DMS153 treated with DMSO at 0.1 percent for 48 hours (cell line): ENCODE results near the gene KREMEN2.

ENCODE experiments used
- DNase-seq: peaks from one replicate; lab custom pipeline; 2025; ENCODE audit not compliant: unreplicated experiment; lab: John Stamatoyannopoulos, UW

KREMEN2 gene

DNA sequence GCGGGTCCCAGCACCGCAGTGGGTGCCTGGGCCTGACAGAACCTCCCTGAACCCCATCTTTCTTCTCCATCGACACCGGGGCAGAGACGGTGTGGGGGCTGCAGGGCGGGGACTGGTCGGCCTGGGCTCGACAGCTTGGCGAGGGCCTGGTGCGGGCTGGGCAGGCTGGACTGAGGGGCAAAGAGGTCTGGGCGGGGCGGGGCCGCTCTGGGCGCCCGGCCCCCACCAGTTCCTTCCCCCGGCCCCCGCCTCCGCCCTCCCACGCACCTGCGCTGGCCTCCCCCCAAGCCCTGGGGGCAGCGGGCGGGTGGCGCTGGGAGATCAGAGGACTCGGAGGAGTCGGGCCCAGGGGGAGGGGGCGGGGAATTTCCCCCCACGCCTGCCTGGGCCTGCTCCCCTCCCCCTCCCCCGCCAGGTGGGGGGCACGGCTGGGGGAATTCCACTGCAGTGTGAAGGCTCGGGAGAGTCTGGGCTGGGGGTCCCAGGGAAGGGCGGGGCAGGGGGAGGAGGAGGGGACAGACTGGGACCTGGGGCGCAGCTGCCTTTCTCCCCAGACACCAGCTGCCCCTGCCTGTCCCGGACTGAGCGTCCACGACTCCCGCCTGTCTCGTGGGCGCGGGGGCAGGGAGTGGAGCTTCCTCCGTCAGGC, 877 bp upstream of the KREMEN2 start:
- DNase-seq, result no peak

DNA sequence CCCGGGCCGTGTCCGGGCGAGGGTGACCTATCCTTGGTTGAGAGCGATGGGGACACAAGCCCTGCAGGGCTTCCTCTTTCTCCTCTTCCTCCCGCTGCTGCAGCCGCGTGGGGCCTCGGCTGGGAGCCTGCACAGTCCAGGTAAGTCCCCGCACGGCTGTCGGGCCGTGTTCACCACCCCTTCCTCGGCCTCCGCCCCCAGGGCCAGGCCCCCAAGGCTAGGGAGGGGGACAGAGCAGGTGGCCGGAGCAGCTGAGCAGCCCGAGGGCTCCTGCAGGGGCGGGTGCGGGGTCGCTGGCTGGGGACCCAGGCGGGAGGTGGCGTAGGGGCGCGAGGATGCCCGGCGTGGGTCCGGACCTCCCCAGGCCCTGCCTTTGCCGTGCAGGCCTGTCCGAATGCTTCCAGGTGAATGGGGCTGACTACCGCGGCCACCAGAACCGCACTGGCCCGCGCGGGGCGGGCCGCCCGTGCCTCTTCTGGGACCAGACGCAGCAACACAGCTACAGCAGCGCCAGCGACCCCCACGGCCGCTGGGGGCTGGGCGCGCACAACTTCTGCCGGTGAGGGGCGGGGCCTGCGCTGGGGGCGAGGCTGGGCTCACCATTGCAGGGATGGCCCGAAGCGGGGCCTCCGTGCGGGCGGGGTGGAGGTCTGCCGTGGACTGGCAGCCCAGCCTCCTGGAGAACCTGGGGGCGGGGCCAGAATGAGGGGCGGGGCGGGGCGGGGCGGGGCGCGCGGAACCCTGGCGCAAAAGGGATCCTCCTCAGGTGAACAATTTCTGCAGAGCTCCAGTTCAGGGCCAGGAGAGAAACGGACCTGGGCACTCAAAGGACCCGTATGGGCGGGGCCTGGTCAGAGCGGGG, 631 bp downstream of the KREMEN2 start:
- peak; percentile 24 for DNase-seq

DNA sequence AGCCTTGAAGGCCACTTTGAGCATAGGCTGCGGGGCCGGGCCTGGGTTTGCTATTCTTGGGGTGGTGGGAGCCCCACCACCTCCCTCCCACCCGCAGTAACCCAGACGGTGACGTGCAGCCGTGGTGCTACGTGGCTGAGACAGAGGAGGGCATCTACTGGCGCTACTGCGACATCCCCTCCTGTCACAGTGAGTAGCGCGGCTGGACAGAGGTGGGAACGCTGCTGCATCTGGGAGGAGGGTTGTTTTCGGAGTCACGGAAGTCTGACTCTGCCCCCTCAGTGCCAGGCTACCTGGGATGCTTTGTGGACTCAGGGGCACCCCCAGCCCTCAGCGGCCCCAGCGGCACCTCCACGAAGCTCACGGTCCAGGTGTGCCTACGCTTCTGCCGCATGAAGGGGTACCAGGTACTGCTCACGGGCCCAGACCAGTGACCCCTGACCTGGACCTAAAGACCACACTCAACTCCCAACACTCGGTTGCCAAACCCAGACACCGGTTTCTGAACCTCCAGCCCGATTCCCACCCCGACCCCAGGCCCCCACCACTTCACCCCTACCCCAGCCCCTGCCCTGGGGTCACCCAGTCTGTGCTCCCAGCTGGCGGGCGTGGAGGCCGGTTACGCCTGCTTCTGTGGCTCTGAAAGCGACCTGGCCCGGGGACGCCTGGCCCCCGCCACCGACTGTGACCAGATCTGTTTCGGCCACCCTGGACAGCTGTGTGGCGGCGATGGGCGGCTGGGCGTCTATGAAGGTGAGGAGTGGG, 2.1 kb downstream of the KREMEN2 start:
- no peak for DNase-seq

DNA sequence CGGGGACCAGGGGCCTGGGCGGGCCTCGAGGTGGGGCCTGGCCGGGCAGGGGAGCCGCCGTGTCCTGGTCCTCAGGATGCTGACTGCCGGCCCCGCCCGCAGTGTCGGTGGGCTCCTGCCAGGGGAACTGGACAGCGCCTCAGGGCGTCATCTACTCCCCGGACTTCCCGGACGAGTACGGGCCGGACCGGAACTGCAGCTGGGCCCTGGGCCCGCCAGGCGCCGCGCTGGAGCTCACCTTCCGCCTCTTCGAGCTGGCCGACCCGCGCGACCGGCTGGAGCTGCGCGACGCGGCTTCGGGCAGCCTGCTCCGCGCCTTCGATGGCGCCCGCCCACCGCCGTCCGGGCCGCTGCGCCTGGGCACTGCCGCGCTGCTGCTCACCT, 2.7 kb downstream of the KREMEN2 start:
- no peak for DNase-seq

DNA sequence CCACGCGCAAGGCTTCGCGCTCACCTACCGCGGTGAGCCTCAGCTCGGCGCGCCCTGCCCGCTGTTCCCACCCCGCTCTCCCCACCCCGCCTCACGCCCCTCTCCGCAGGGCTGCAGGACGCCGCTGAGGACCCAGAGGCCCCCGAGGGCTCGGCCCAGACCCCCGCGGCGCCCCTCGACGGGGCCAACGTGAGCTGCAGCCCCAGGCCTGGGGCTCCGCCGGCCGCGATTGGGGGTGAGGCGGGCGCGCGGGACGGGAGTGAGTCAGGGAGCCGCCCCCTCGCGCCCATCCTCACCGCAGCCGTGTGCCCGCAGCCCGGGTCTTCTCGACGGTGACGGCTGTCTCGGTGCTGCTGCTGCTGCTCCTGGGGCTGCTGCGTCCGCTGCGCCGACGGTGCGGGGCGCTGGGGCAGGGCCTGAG, 3.1 kb downstream of the KREMEN2 start:
- no peak for DNase-seq

DNA sequence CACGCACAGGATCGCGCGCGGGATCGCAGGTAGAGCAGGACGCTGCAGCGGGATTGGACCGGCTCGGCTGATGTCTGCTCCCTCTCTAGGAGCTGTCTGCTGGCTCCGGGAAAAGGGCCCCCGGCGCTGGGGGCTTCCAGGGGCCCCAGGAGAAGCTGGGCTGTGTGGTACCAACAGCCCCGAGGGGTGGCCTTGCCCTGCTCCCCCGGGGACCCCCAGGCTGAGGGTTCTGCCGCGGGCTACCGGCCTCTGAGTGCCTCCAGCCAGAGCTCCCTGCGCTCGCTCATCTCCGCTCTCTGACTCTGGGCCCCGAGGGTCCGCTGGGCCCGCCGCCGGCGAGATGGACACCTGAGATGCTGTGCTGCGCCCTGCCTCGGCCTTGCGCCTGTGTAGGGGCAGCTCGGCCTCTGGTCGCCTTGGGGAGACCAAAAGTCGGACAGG, 3.7 kb downstream of the KREMEN2 start:
- DNase-seq, result no peak

DNA sequence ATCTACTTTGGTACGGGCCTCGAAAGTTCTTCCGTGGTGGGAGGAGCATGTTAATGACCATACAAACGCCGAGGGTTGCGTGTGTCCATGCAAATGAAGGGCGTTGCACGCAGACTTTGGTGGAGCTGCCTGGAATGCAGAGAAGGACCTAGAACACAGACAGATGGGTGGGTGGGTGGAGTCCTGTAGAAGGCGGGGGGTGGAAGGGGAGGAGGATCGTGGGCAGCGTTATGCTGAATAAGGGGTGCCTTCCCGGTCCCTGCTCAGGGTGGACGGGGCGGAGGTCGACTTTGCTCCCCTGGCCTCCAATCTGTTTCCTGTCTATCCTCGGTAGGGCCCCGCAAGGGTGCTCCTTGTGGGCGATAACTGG, 4.3 kb downstream of the KREMEN2 start:
- peak; percentile 40 for DNase-seq

DNA sequence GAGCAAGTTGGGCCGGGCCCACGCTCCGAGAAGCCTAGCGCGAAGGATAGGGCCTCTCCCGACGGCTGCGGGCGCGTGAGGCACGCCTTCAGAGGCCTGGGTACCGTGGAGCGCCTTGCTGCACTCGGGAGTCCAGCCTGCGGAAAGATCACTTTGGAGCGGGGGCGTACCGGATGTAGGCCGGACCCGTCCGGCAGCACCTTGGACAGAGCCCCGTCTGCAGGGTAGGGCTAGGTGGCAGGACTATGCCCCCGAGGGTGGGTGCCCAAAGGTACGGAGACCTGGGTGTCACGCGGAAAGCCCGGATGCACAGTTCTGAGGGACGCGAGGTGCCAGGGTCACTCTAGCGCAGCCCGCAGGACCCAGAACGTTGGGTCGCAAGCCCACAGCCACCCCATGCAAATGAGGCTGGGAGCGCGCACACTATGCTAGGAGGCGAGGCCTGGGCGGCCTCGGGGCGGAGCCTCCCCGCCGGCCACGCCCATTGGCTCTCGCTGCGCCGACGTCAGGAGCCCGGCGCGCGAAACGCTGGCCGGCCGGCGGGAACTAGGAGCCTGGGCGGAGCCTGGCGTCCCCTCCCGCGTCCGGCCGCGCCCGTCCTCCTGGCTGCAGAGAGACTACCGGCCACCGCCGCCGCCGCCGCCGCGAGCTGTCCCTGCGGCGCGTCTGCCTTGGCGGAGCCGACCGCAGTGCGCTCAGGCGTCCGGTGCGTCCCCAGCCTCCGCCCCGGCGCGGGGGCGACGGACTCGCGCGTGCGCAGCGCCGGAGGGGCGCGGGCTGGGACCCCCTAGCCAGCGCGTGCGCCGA, 4.9 kb downstream of the KREMEN2 start, which contains the start of gene PAQR4:
PAQR4 (plus strand) TSS at position 611 of the 807 bp plus-strand sequence. CDS start 327 bp downstream, outside the sequence.
- DNase-seq, result peak; percentile 85

DNA sequence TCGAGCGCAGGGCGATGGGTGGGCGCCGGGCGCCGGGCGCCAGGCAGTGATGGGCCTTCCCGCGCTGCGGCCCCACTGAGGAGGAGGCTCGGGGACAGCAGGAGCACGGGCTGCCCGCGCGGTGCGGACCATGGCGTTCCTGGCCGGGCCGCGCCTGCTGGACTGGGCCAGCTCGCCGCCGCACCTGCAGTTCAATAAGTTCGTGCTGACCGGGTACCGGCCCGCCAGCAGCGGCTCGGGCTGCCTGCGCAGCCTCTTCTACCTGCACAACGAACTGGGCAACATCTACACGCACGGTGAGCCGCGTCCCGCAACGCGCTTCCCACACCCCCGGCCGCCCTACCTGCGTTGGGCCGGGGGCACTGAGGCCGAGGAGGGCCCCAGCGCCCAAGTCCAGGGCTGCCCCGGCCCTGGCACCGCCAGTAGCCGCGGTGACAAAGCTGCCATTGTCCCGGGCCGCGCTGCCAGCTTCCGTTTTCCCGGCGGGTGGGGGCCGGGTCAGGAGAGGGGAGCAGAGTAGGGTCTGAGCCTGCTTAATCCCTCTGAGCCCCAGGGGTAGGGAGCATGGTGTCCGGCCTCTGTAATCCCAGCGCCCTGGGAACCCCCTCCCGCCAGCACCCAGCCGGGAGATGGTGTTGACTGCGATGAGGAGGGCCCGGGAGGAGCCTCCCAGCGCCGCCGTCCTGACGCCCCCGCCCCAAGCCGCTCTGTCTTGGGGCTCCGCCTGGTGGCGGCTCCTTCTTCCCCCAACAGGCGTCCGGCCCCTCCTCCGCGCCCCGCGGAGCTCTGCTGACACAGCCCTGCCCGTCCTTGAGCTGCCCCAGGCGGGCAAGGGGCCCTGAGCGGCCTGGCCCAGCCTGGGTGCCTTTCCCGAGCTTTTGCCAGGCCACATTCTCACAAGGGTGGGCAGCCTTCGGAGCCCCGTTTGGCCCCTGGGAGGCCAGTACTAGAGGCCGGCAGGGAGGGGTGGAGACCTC, 5.8 kb downstream of the KREMEN2 start:
- DNase-seq, result peak; percentile 69

DNA sequence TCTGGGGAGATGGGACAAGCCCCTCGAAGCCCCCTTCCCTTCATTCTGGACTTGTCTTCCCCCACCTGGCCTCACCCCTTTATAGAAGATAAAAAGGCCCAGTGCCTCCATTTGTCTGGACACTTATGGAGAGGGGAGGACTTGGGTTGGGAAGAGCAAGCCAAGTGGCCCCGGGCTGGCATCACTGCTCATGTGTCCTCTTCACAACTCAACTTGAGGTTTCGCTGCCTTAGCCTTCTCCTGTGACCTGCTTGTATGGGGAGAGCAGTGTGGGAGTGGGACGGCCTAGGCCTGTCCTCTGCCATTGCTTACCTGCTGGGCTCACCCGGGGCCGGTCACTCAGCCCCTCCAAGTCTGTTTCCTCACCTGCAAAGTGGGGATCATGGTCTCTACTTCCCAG, 6.5 kb downstream of the KREMEN2 start:
- no peak for DNase-seq

DNA sequence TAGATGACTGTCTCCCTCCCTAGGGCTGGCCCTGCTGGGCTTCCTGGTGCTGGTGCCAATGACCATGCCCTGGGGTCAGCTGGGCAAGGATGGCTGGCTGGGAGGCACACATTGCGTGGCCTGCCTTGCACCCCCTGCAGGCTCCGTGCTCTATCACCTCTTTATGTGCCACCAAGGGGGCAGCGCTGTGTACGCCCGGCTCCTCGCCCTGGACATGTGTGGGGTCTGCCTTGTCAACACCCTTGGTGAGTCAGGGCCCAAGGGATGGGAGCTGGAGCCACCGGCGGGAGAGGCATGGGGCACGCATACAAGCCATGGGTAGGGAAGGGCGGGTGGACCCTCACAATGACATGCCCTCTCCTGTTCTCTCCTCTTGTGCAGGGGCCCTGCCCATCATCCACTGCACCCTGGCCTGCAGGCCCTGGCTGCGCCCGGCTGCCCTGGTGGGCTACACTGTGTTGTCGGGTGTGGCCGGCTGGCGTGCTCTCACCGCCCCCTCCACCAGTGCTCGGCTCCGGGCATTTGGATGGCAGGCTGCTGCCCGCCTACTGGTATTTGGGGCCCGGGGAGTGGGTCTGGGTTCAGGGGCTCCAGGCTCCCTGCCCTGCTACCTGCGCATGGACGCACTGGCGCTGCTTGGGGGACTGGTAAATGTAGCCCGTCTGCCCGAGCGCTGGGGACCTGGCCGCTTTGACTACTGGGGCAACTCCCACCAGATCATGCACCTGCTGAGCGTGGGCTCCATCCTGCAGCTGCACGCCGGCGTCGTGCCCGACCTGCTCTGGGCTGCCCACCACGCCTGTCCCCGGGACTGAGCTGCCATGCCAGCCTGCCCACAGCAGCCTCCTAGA, 7.3 kb downstream of the KREMEN2 start:
- DNase-seq, result no peak

DNA sequence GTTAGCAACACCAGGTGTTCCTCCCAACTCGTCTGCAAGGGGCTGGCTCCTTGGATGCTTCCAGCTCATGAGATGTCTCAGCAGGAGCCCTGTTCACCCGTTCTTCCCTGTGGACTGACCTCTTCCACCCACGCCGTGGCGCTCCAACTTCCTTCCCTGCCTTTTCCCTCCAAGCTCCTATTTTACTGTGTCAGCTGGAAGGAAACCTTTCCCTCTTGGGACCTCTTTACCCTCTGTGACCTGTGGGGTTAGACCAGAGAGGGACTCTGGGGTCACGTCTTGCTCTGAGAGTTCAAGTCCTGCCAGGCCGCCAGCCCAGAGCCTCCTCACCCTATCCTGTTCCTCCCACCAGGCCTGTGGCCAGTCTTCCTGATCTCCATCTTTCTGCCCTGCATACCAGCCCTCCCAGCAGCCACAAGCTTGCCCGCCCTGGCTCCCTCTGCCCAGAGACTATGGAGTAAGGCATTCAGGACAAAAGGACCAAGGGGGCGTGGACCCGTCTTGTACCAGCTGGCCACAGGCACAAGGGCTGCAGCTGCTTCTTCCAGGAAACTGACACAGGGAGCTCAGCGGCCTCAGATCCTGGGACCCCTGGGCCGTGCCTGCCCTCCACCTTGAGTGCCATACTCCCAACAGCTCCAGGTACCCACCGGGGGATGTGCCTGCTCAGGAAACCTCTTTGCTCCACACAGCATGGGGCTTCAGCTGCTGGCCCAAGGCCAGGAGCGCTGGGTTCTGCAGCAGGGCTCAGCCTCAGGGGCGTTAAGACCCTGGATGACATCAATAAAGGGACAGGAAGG, 8.1 kb downstream of the KREMEN2 start:
- no peak for DNase-seq

DNA sequence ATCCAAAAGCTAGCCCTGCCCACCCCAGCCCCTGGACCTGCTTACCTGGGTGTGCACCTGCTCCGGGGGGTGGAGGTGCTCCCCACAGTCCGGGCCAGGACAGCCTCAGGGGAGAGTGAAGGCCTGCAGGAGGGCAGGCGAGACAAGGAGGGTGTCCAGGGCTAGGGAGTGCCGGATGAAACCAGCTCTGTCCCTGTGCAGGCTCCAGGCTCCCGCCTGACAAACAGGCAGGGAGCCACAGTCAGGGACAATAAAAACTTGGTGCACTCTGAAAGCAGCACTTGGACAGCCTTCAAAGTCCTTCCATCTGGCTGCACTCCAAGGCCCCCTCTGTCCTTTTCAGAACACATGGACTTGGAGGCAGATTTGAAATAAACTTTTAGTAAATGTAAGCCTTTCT, 9.0 kb downstream of the KREMEN2 start:
- no peak for DNase-seq

DNA sequence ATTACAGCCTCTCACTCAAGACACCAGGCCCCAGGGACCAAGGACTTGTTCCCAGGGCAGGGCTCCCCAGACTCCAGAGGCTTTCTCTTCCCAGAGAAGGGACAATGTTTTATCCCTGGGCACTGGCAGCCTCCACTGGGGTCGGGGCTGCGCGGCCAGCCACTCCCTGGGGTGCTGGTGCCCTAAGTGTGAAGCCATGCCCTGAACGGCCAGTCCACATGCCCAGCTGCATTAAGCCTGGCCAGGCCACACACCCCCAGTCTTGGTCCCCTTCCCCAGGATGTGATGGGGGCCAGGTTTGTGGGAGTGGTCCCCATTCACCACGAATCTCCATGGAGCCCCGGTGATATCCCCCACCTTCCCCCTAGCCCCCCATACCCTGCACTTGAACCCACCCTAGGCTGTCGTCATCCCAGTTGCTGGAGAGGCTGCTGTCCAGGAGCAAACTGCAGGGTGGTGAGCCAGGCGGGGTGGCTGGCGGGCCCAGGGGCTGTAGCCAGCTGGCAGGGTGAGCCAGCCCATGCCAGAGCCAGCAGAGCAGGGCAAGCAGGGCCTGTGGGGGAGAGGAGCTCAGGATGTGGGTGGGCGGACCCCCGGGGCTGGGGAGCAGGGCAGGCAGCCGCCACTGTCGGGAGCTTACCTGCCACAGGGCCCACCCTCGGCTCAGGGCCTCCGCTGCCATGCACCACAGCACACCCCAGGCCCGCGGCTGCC, 9.7 kb downstream of the KREMEN2 start:
- no peak for DNase-seq

DNA sequence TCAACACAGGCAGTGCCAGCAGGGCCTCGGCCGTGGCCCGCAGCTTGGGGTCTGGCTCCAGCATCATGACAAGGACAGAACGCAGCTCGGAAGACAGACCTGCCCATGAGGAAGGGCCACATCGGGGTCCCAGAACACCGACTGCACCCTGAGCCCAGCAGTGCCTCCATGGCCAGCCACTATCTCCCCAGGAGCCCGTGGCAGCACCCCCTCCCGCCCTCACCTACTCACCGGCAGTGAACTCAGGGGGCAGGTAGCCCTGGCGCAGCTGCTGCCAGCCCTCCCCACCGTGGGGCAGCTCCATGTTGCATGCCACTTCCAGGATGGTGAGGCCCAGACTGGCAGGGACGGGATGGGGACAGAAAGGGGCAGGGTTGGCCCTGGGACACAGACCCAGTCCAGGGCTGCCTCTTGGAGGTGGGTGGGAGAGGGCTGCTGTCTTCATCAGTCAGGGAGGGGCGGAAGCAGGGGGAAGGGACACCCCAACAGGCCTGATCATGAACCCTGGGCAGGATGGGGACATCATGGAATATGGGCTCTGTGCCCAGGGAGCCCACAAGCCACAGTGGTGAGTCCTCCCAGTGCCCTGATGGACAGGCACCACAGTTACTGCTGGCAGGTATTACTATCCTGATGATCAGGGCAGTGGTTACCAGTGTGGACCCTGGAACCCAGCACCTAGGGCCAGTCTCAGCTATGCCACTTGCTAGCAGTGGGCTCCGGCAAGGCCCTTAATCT, 10.4 kb downstream of the KREMEN2 start:
- no peak for DNase-seq

DNA sequence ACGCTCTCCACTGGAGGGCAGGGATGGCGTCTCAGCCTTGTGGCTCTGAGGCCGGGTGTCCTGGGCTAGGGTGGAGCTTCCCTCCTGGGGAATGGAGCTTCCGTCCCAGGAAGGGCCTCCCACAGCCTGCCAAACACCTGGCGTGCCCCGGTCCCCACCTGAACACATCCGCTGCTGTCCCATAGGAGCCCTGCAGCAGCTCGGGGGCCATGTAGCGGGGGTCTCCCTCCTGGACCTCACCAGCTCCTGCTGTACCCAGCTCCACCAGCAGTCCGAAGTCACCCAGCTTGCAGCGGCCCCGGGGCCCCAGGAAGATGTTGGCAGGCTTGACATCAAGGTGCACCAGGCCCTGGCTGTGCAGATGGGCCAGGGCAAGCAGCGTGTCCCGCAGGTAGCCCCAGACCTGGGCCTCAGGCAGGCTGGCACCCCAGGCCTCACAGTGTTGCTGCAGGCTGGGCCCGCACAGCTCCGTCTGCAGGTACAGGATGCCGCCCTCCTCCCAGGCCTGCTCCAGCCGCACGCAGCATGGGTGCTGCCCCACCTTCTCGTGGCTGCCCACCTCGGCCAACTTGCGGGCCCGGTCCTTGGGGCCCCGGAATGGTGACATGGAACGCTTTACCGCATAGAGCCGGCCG, 11.2 kb downstream of the KREMEN2 start:
- DNase-seq, result no peak
